Cardiac muscle cell (in vitro differentiated cells and primary cell): ENCODE results near the gene OR4K5. TPM values are rescaled to one million over a fixed set of nuclear protein-coding genes. Genes with fewer than 3 reads are reported as not detected.

Source experiments
- DNase-seq, 2 donors: peaks; one replicate each; pipeline versions ENCODE4 v3.0.0 to v3.0.0-alpha.2; 2010 to 2017; ENCODE audit warnings: low read depth in 1 of 2, low spot score in 1 of 2
- H3K27ac ChIP-seq: fragments of 200-600 bp; sonication (generic); 2 replicates; pipeline ENCODE4 v1.5.1; 2016
- H3K27me3 ChIP-seq: fragments of 200-600 bp; sonication (generic); 2 replicates; pipeline ENCODE4 v1.6.0; 2016; ENCODE audit warnings: control low read depth
- H3K36me3 ChIP-seq: fragments of 200-600 bp; sonication (generic); 2 replicates; pipeline ENCODE4 v1.5.1; 2016; ENCODE audit warnings: control low read depth
- H3K4me1 ChIP-seq: fragments of 200-600 bp; sonication (generic); 2 replicates; pipeline ENCODE4 v1.8.1; 2017; ENCODE audit warnings: low read depth, mild to moderate bottlenecking, mixed run types
- H3K4me3 ChIP-seq: fragments of 200-600 bp; sonication (generic); 2 replicates; pipeline ENCODE4 v1.5.1; 2016; ENCODE audit warnings: mild to moderate bottlenecking
- H3K9me3 ChIP-seq: fragments of 200-600 bp; sonication (generic); 2 replicates; pipeline ENCODE4 v1.5.1; 2017; ENCODE audit warnings: low read depth, mild to moderate bottlenecking, control low read depth
- CTCF ChIP-seq: IDR thresholded peaks from 2 replicates; pipeline ENCODE4 v1.5.1; 2012; ENCODE audit warnings: low read depth, mild to moderate bottlenecking, low read length
- polyA plus RNA-seq: library from polyadenylated mRNA; unstranded; fragments of >200 nt; fragmentation: Nextera tagmentation; extraction: Ambion mirVana; gene quantifications from 2 replicates; pipeline ENCODE4 v1.2.1, GENCODE V29; 2016
- total RNA-seq: library from RNA; depleted of rRNA; stranded (reverse); fragments of >200 nt; gene quantifications from 2 replicates; pipeline ENCODE4 v1.2.3, GENCODE V29; 2016

Gene OR4K5
- total and polyA plus RNA-seq, 2 experiments from 2014 or later: not detected

GRCh38 chr14:19917955-19918518 lies 2.4 kb upstream of the OR4K5 start:
- Histone ChIP-seq H3K36me3 (no peaks in the 10 kb centered on the region), H3K27me3 (no peaks in the 10 kb centered on the region), H3K9me3 (peaks cover 2% of the 10 kb centered on the region), H3K4me1 (no peaks in the 10 kb centered on the region), H3K4me3 (no peak overlapping the region), H3K27ac (no peak overlapping the region)
- TF ChIP-seq CTCF: no peak
- DNase-seq: no peak

- DNase-seq: no peak
- no peak overlapping the region for H3K4me3 ChIP-seq
- no peaks in the 10 kb centered on the region for H3K27me3 ChIP-seq
- H3K9me3 ChIP-seq: peaks cover 2% of the 10 kb centered on the region
- H3K4me1 ChIP-seq: no peaks in the 10 kb centered on the region
- no peak for TF ChIP-seq CTCF
- no peak overlapping the region for H3K27ac ChIP-seq
- no peaks in the 10 kb centered on the region for H3K36me3 ChIP-seq
These were observed 1.7 kb upstream of the OR4K5 start for GRCh38 chr14:19918553-19919264.

- Histone ChIP-seq H3K4me1 (no peaks in the 10 kb centered on the region), H3K4me3 (no peak within 1 kb of the TSS), H3K27ac (no peak within 1 kb of the TSS), H3K36me3 (no peaks in the 10 kb centered on the region), H3K9me3 (peaks cover 15% of the 10 kb centered on the region), H3K27me3 (no peaks in the 10 kb centered on the region)
- TF ChIP-seq CTCF: no peak
- DNase-seq: no peak
These were observed 10.2 kb downstream of the OR4K5 start, which contains the start of gene OR4K1 for GRCh38 chr14:19930617-19931016. Gene OR4K1, plus strand, starts transcription at chr14:19930917. Its CDS starts 4,750 bp downstream, at chr14:19935667.

- TF ChIP-seq CTCF: no peak
- DNase-seq: no peak
- Histone ChIP-seq H3K36me3 (no peaks in the 10 kb centered on the region), H3K9me3 (peaks cover 6% of the 10 kb centered on the region), H3K4me1 (no peaks in the 10 kb centered on the region), H3K4me3 (no peak overlapping the region), H3K27ac (no peak overlapping the region), H3K27me3 (no peaks in the 10 kb centered on the region)
These were observed 21.3 kb downstream of the OR4K5 start for GRCh38 chr14:19941668-19942067.

- Histone ChIP-seq H3K27me3 (no peaks in the 10 kb centered on the region), H3K36me3 (no peaks in the 10 kb centered on the region), H3K4me3 (no peak overlapping the region), H3K9me3 (no peaks in the 10 kb centered on the region), H3K27ac (no peak overlapping the region), H3K4me1 (no peaks in the 10 kb centered on the region)
- TF ChIP-seq CTCF: no peak
- DNase-seq: no peak
These were observed 27.1 kb downstream of the OR4K5 start for GRCh38 chr14:19947413-19948090.
